ENCODE results near the gene TSPAN3. TPM values are rescaled to one million over a fixed set of nuclear protein-coding genes. Genes with fewer than 3 reads are reported as not detected.

TSPAN3 gene
- total RNA-seq, 2 experiments from 2014 or later: 49.1 to 49.4 TPM

DNA sequence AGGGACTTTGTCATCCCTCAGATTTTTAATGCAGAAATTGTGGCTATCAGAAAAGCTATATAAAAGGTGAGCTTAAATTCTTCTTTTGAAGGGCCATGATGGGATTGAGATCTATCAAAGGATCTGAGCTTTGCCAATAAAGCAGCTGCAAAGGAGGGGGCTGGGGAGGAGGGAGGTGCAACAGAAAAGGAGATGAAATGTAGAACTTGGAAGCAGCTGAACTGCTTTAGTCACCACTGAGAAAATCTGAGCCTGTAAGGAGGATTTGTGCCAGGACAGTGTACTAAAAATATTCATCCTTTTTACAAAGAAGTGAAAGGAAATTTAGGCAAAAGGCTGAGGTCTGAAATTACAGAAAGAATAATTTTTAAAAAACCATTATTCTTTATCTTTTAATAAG lies 10.4 kb downstream of the TSPAN3 start:
- ChIA-PET CTCF (interaction anchor here (0.6 to 1.5 kb wide), 4 partner anchors 14 to 1068 kb away, joined by 3 to 4 read pairs (median 4); no protein-coding TSS in a partner anchor), POLR2A (no interaction called here)

DNA sequence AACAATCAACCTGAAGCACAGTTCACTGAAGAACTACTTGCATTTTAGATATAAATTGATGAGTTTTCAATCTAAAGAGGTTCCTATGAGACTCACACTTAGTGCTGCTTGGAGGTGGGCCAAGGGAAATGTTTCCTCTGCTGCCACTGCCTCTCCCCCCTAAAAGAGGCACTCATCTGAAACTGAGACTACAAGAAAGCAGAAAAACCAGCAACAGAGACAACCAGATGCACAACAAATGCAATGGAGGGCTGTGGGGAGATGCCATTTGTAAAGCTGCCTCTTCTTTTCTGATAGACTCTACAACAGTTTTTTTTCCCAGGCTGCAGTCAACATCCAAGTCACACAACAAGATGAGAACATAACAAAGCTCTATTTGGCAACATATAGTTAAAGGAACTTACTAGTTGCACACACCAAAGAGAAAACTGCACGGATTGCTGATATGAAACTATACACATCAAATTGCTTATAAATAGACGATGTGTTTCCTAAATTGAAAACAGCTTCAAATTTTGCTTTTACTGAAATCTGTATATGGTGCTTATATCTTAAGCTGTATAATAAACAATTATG lies 11.0 kb downstream of the TSPAN3 start:
- ChIA-PET CTCF (interaction anchor here (1.5 kb wide), 1 partner anchor 86 kb away, joined by 4 read pairs; no protein-coding TSS in a partner anchor), POLR2A (no interaction called here)

DNA sequence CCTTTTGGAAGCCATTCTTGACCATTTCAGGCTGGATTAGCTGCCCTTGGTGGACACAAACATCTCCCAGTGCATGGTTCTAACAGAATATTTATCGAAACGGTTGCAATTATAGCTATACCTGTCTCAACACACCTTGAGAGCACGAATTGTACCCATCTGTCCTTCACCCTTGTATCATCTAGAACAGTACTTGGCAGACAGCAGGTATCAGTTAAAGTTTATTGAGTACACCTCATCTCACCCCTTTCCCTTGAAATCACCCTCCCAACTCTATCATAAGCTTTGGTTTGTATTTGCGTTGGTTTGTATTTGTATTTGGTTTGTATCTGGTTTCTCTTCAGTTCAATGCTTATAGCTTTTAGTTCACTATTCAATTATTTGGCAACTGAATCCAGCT lies 12.4 kb downstream of the TSPAN3 start:
- CTCF ChIA-PET: interaction anchor here (0.9 to 1.7 kb wide), 2 partner anchors 8 to 85 kb away, joined by 3 to 4 read pairs; no protein-coding TSS in a partner anchor
- POLR2A ChIA-PET: interaction anchor here (0.6 kb wide), 1 partner anchor 756 kb away, joined by 3 read pairs; no protein-coding TSS in a partner anchor

DNA sequence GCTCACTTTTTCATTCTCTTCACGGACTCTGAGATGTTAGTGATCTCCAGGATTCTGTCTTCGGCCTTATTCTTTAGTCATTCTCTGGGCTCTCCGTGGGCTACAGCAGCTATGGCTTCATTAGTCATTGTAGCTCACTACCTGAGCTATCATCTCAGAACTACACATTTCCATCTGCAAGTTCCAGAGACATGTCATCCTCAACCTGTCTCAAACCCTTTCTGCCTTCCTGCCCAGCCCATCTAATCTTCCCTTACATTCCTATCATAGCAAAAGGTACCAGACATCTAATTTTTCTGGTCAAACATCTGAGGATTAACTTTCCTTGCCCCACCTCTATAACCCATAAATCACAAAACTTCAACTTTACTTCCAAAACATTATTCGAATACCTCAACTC lies 13.2 kb downstream of the TSPAN3 start:
- POLR2A ChIA-PET: no interaction called here
- CTCF ChIA-PET: interaction anchor here (1.7 kb wide), 1 partner anchor 9 kb away, joined by 4 read pairs; no protein-coding TSS in a partner anchor

DNA sequence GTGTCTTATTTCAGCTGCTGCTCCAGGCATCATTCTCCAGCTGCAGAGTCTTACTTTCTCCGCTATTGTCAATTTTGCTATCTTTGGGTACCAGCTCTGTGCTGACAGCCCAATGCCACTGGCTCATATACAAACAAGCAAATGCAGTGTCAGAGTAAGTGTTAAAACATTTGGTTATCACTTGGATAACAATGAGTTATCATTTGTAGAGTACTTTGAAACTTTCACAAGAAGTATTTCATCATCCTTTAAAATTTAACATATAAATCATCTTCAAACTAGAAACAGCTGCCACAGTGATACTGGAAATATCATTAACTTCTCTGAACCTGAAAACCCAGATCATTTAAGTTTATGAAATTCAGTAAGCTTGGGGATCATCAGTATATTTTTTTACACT lies 13.8 kb downstream of the TSPAN3 start:
- ChIA-PET CTCF (interaction anchor here (1.0 to 1.7 kb wide), 2 partner anchors 9 to 11 kb away, joined by 3 to 4 read pairs; no protein-coding TSS in a partner anchor), POLR2A (no interaction called here)

DNA sequence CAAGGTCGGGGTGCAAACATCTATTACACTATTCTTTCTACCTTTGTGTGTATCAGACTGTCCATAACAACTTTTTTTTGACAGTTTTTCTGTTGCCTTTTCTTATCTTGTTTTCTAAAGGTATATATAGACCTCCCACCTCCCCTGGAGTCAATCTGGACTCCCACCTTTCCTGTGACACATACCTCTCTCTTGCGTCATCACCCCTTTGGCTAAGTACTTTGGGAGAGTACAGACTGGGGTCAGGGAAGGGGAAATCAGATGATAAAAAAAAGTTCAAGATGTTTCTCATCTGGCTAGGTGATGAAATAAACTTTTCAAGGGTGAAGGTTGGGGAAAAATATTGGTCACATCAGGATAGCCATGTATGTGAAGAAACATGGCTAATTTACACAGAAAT lies 17.2 kb downstream of the TSPAN3 start:
- POLR2A ChIA-PET: no interaction called here
- CTCF ChIA-PET: no interaction called here

DNA sequence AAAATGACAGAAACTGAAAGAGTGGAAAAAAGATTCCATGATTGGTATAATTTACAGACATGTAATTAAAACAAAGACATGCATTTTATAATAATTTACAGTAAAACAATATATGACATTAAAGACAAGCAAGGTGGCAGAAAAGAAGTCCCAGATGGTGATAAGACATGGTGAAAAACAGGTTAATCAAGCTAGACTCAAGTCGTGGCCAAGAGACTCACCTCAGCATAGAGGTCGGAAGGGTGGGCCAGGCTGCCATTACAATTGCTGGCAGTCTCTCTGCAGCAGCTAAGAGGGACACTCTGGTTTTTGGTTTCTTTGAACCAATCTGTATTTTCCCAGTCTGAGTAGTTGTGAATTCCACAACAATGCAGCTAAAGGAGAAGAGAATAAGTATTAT lies 18.4 kb downstream of the TSPAN3 start:
- ChIA-PET CTCF (interaction anchor here (1.4 kb wide), 1 partner anchor 19 kb away, joined by 4 read pairs; no protein-coding TSS in a partner anchor), POLR2A (interaction anchor here (1.8 kb wide), 1 partner anchor 9 kb away, joined by 5 read pairs; no protein-coding TSS in a partner anchor)

DNA sequence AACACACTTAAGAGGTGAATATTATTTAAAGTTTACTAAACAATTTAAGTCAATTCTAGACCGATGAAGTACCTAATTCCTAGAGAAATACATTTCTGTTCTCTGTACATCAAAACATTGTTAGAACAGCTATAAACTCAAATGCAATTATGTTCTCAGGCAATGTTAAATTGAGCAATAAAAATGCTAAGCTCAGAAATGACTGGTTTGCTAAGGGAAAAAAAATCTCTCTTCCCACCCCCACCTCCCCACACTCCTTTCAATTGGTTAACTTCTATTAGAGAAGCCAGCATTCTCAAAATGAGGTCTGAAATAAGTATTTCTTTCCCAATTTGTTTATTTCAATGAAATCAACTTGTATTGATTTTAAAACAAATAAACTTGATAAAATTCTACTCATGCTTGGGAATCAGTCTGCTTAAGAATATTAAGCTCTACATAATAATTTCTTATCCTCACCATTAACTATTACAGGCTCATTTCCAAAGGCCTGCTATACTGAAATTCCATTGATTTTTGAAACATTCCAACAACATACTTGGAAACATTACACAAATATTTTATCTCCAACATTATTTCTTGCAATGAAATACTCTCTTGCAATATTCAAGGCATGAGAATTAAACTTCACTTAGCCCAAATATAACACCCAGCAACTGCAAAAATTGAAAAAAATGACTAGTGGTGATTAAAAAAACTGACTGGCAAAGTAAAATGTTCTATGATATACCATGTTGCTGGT lies 22.6 kb downstream of the TSPAN3 start:
- ChIA-PET CTCF (interaction anchor here (0.7 to 2.7 kb wide), 2 partner anchors 13 to 24 kb away, joined by 4 to 8 read pairs; no protein-coding TSS in a partner anchor), POLR2A (no interaction called here)

DNA sequence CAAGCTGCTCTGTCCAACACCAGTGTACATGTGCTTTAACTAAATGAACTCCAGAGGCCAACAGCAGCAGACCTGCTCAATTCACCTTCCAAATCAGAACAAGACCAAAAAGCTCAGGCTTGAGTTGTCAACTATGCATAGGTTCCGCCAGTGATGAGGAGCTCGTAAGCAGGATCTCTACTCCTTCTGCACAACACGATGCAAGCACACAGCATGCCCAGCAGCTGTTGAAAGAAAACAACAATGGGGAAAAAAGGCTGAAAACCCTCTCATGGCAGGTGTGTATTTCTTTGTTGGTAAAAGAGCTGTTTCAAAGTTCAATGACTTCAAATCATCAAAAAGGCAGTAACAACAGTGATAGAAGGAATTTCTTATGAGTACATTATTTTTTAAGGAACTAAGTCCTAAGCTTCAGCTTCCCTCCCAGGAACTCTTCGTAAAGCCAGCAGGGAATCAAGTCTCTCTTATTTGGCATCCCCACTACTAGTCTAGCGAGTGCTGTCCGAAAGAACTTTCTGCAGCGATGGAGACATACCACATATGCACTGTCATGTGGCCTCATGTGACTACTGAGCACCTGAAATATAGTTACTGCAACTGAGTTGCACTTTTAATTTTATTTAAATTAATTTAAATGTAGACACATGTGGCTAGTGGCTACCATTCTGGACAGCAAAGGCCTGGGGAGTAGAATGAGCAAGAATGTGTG lies 24.1 kb downstream of the TSPAN3 start:
- ChIA-PET CTCF (interaction anchor here (1.0 to 2.7 kb wide), 4 partner anchors 12 to 23 kb away, joined by 4 to 10 read pairs (median 6); no protein-coding TSS in a partner anchor), POLR2A (no interaction called here)

DNA sequence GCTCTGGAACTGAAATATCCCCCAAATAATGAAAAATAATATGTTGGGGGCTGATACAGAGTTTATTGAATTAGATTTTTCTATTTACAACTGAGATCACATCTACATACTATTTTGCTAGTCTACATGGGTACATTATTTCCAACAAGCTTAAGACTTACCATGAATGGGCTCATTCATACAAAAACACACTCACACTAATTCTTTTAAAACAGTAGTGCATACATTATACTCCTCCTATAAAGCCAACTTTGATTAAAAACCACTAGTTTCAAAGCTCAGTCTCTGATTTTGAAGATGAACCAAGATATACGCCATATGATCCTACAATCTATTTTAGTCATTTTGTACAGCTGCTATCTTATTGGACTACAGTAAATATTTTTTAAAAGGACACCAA lies 24.9 kb downstream of the TSPAN3 start:
- ChIA-PET POLR2A (interaction anchor here (0.6 kb wide), 1 partner anchor 52 kb away, joined by 4 read pairs; no protein-coding TSS in a partner anchor), CTCF (interaction anchor here (1.0 to 2.7 kb wide), 4 partner anchors 11 to 22 kb away, joined by 4 to 10 read pairs (median 6); no protein-coding TSS in a partner anchor)

DNA sequence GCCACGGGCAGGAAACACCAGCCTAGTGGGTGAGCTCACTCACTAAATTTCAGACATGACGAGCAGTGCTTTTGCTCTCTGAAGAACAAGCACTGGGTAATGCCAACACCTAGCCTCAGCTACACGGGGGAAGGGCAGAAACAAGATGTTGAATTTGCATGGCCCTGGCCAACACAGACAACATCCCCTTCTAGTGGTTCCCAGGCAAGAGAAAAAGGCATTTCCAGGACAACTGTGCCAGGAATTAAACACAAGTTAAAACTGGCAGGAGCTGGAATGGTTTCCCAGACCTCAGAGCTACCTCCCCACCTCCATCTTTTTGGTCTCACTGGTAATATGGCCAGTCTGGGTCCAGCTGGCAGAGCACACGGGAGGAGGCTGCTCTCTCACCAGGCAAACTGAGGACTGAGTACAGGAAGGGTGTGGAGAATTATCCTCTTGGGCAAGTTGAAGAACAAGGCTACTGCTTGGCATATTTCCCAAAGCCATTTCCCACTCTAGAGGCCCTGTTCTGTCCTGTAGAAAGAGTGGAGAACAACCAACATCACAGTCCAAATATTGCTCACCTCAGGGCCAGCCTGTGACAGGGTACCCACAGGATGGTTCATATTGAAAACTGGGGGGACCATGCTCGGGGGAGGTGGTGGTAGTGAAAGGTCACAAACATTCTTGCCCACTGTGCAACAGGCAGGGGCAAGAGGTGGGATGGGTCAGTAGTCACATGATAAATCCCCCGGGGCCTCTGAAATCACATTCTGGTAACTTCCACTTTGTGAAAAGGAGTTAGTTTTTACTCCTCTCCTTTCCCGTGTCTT lies 26.5 kb downstream of the TSPAN3 start:
- ChIA-PET CTCF (interaction anchor here (0.7 to 2.5 kb wide), 6 partner anchors 9 to 253 kb away, joined by 3 to 10 read pairs (median 4); no protein-coding TSS in a partner anchor), POLR2A (interaction anchor here (1.1 kb wide), 1 partner anchor 9 kb away, joined by 5 read pairs; no protein-coding TSS in a partner anchor)

DNA sequence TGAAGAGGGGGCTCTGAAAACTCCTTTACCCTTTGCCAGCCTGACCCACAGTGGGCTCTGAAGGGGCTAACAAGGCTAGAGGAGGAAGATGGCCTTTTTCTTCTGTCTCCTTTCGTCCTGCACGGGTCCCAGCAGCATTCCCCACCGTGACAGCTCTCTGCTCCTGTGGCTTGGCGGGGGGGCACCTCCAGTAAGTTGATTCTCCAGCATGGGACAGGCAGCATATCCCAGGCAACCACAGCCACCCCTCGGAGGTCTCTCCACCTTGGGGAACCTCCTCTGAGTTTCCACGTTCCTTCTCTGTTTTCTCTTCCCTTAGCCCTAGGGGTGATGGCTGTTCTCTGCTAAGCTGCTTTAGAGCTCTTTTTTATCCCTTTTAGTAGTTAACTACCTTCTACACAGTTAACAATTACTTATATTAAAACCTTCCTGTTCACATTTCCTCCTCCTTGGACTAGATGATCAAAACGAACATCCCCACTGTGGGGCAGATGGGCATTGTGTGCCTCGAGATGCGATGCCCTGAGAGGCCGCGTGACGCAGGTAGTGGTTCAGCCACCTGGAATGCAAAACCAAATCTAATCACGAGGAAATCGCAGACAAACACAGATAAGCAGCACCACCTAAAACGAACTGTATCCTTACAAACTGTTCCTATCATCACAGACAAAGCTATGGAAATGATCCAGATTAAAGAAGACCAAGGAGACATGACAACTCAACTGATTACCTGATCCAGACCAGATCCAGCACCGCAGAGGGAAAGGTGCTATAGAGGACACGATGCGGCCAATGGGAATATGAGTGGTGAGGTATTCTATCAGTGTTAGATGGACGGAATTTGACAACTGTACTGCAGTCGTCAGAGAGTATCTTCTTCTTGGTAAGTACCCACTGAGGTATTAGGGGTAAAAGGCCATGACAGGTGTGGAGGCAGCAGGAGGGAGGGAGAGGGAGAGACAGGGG lies 27.7 kb downstream of the TSPAN3 start:
- POLR2A ChIA-PET: interaction anchor here (1.5 kb wide), 1 partner anchor 9 kb away, joined by 5 read pairs; no protein-coding TSS in a partner anchor
- CTCF ChIA-PET: interaction anchor here (1.1 to 1.2 kb wide), 3 partner anchors 8 to 138 kb away, joined by 3 to 5 read pairs (median 3); no protein-coding TSS in a partner anchor

DNA sequence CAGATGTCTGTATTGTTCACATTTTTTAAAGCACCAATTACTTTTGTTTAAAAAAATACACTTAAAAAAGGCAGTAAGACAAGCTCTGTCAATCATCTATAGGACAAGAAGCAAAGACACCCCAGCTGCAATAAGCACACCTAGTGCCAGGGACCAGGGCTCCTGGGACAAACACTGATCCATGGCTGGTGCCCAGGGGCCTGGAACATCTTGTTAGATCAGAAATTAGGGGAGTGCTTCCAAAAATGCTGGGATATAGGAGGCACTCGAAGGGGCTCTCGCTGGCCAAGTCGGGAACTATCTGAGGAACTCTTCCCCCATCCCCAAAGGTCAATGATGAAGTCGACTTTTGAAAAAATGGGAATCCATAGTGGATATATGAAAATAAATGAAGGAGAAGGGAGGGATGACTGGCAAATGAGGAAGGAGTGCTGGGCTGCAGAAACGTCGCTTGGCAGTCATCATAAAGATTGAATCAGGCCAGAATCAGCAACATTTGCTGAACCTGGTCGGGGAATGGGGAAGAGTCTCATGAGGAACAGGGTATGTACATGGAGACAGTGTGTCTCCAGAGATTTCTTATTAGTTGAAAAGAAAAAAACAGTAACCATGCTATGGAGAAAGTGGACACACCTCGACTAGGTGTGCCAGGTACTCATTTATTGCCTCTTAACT lies 28.5 kb downstream of the TSPAN3 start:
- POLR2A ChIA-PET: interaction anchor here (1.5 kb wide), 1 partner anchor 10 kb away, joined by 5 read pairs; no protein-coding TSS in a partner anchor
- CTCF ChIA-PET: no interaction called here

DNA sequence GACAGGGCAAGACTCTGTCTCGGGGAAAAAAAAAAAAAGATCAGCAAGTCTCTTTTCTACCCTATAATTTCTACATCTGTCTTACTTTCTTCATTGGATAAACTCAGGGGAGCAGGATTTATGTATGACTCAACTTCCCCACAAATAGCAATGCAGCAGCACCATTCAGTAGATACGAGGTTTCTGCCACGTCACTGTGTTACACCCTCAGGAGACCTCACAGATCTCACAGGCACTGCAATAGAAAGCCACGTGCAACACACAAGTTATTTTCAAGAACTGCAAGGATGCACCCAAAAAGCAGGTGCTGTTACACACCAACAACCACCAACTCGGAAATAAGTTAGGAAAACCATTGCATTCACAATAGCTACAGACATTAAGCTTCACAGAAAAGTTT lies 30.2 kb downstream of the TSPAN3 start:
- ChIA-PET CTCF (interaction anchor here (0.7 kb wide), 2 partner anchors 17 to 63 kb away, joined by 3 to 5 read pairs; no protein-coding TSS in a partner anchor), POLR2A (interaction anchor here (0.6 to 0.8 kb wide), 3 partner anchors 9 to 660 kb away, joined by 3 to 9 read pairs (median 5); no protein-coding TSS in a partner anchor)

DNA sequence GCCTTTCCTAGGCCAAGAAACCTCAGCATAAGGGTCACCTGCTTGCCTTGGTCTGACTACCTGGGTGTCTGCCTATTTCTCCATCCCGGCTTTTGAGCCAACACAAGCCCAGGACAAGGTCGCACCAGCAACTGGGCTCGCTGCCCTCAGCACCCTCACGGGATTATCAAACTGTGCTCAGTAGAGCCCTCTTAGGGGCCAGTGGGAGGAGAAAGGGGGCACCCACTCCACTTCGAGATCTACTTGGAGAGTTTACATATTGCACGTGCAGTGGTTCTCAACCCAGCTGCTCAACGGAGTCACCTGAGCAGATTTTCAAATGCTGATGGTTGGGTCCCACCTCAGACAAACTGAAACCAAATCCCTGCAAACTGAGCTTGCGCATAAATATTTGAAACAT lies 31.1 kb downstream of the TSPAN3 start:
- CTCF ChIA-PET: no interaction called here
- POLR2A ChIA-PET: interaction anchor here (0.6 kb wide), 1 partner anchor 661 kb away, joined by 3 read pairs; no protein-coding TSS in a partner anchor

DNA sequence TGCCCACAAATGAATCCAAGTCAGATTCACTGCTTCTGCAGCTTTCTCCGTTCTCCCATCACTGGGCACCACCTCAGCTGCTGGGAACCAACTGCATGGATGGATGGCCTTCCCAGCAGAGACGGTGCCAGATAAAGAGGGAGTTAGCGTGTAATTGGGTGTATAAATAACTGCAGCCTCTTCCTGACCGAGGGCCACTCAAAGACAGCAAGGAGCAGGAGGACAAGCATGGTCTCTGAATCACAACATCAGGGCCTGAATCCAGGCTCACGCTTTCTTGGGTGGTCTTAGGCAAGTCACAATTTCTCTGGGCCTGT lies 31.7 kb downstream of the TSPAN3 start:
- POLR2A ChIA-PET: no interaction called here

More for the DNA sequence above, 31.7 kb downstream of the TSPAN3 start:
- CTCF ChIA-PET: no interaction called here

Data from activated CD8-positive, alpha-beta memory T cell treated with anti-CD3 and anti-CD28 coated beads for 36 hours (primary cell).